ENCODE data around the gene RTP4. TPM values are rescaled to one million over a fixed set of nuclear protein-coding genes. Genes with fewer than 3 reads are reported as not detected.

The RTP4 gene
- total and polyA plus RNA-seq, 2 donors (not counting 3 experiments of a cell fraction or from before 2014, with no cell fraction given), result 0.12 to 0.22 TPM

DNA sequence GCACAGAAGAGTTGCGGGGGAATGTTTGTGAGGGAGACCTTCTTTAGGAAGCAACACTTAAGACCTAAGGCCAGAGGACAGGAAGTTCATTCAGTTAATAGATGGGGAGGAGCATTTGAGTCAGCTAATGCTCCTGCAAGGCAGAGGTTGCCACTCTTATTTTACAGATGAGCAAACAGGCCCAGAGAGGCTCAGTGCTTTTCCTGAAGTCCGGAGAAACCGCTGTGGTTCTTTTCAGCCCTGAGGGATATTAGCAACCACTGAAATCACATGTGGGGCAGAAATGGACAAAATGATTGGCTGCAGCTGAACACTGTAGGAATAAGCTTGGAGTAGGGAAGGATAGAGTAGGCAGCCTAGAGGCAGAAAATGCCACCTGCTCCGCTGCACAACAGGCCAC is 33.3 kb upstream of the RTP4 start:
- Histone ChIP-seq H3K9me1 (replicated peaks; ENCODE audit: control insufficient read depth, extremely low read depth, insufficient read depth, low read length) (no peaks in the 10 kb centered on the region), H3K79me2 (ENCODE audit: control insufficient read depth, insufficient read depth, low read length) (no peaks in the 10 kb centered on the region), H3K4me1 (ENCODE audit: control insufficient read depth, extremely low read depth, insufficient read depth, low read length) (no peaks in the 10 kb centered on the region), H2AFZ (ENCODE audit: low read depth, low read length) (no peak overlapping the region), H3K4me2 (ENCODE audit: insufficient read depth, low read length) (no peak overlapping the region), H3K27ac (ENCODE audit: insufficient read depth, low read depth, low read length) (no peak overlapping the region), H3K9ac (replicated peaks; ENCODE audit: extremely low read depth, insufficient read depth, low read length) (no peak overlapping the region), H3K9me3 (replicated peaks; ENCODE audit: control insufficient read depth, insufficient read depth, low read length) (no peaks in the 10 kb centered on the region), H4K20me1 (replicated peaks; ENCODE audit: control insufficient read depth, extremely low read depth, insufficient read depth, low read length) (no peaks in the 10 kb centered on the region), H3K4me3 (replicated peaks in 1 of 3; ENCODE audit: insufficient read depth in 1 of 3, low read depth in 1 of 3, low read length in 3 of 3) (no peak overlapping the region), H3K27me3 (ENCODE audit: control insufficient read depth in 2 of 2, insufficient read depth in 2 of 2, low read length in 2 of 2) (no peaks in the 10 kb centered on the region), H3K36me3 (ENCODE audit: control insufficient read depth in 2 of 2, extremely low read depth in 1 of 2, insufficient read depth in 2 of 2, low read length in 2 of 2) (no peaks in the 10 kb centered on the region)
- POLR2A ChIA-PET, result no interaction called here
- dilution Hi-C loops (cut with MboI; ENCODE audit: extremely low pct_ligation_motif_present, low sequenced_read_pairs), result no loop called here
- CTCF ChIA-PET, result interaction anchor here (0.9 to 5.2 kb wide), 2 partner anchors 16 to 345 kb away, joined by 4 to 20 read pairs; no protein-coding TSS in a partner anchor
- FAIRE-seq, result no peak
- no TSS peak for BruUV-seq (replicated peaks)
- DNase-seq (ENCODE audit: low read depth, low spot score), result no peak
- intact Hi-C loops (cut with micrococcal nuclease), result no loop called here
- TF ChIP-seq, protein P1, sequence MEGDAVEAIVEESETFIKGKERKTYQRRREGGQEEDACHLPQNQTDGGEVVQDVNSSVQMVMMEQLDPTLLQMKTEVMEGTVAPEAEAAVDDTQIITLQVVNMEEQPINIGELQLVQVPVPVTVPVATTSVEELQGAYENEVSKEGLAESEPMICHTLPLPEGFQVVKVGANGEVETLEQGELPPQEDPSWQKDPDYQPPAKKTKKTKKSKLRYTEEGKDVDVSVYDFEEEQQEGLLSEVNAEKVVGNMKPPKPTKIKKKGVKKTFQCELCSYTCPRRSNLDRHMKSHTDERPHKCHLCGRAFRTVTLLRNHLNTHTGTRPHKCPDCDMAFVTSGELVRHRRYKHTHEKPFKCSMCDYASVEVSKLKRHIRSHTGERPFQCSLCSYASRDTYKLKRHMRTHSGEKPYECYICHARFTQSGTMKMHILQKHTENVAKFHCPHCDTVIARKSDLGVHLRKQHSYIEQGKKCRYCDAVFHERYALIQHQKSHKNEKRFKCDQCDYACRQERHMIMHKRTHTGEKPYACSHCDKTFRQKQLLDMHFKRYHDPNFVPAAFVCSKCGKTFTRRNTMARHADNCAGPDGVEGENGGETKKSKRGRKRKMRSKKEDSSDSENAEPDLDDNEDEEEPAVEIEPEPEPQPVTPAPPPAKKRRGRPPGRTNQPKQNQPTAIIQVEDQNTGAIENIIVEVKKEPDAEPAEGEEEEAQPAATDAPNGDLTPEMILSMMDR (IDR thresholded peaks at IDR 0.05; ENCODE audit: extremely low read depth in 1 of 2, insufficient read depth in 1 of 2, low read depth in 1 of 2, low read length in 2 of 2), result no peak
- TF ChIP-seq FOS (IDR thresholded peaks at IDR 0.05; ENCODE audit: borderline replicate concordance, insufficient read depth, low read length) (no peak), EZH2 (IDR thresholded peaks at IDR 0.05; ENCODE audit: borderline replicate concordance, low read depth, low read length, severe bottlenecking) (no peak), POLR2AphosphoS5 (IDR thresholded peaks at IDR 0.05; ENCODE audit: insufficient read depth, low read depth, low read length) (no peak), POLR2A (IDR thresholded peaks at IDR 0.05; ENCODE audit: low read depth, low read length) (no peak), GATA2 (IDR thresholded peaks at IDR 0.05; ENCODE audit: insufficient read depth, insufficient read length, low read depth, low read length) (no peak), MYC (IDR thresholded peaks at IDR 0.05; ENCODE audit: low read depth, low read length) (no peak), JUN (IDR thresholded peaks at IDR 0.05; ENCODE audit: borderline replicate concordance, insufficient read depth, insufficient read length, low read depth) (no peak)
- TF ChIP-seq, protein P2, sequence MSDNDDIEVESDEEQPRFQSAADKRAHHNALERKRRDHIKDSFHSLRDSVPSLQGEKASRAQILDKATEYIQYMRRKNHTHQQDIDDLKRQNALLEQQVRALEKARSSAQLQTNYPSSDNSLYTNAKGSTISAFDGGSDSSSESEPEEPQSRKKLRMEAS (IDR thresholded peaks at IDR 0.05; ENCODE audit: insufficient read depth, insufficient read length), result no peak
